Measurements from ENCODE around the gene EGFLAM.

- TF ChIP-seq, protein P1, sequence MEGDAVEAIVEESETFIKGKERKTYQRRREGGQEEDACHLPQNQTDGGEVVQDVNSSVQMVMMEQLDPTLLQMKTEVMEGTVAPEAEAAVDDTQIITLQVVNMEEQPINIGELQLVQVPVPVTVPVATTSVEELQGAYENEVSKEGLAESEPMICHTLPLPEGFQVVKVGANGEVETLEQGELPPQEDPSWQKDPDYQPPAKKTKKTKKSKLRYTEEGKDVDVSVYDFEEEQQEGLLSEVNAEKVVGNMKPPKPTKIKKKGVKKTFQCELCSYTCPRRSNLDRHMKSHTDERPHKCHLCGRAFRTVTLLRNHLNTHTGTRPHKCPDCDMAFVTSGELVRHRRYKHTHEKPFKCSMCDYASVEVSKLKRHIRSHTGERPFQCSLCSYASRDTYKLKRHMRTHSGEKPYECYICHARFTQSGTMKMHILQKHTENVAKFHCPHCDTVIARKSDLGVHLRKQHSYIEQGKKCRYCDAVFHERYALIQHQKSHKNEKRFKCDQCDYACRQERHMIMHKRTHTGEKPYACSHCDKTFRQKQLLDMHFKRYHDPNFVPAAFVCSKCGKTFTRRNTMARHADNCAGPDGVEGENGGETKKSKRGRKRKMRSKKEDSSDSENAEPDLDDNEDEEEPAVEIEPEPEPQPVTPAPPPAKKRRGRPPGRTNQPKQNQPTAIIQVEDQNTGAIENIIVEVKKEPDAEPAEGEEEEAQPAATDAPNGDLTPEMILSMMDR (IDR thresholded peaks at IDR 0.05; ENCODE audit: insufficient read depth, low read length, poor library complexity, severe bottlenecking) = no peak
- TF ChIP-seq EZH2phosphoT487 (conservative IDR thresholded peaks at IDR 0.05; ENCODE audit: low read length) = no peak
Measured at GRCh38 chr5:38245307-38245706, 13.1 kb upstream of the EGFLAM start.
